Measurements from ENCODE around the gene INTU.

Gene INTU

GRCh38 chr4:127685292-127685691 lies 52.5 kb downstream of the INTU start:
- H3K27me3 ChIP-seq (ENCODE audit: control insufficient read depth in 1 of 2, insufficient read depth in 1 of 2, low read length in 2 of 2): no peaks in the 10 kb centered on the region
- no peak overlapping the region for H2BK5ac ChIP-seq (ENCODE audit: low read depth, low read length, poor library complexity, severe bottlenecking)
- H3K4me1 ChIP-seq (ENCODE audit: control insufficient read depth, insufficient read depth, low read depth, low read length): no peaks in the 10 kb centered on the region
- no peak overlapping the region for H2BK15ac ChIP-seq (ENCODE audit: low read depth, poor library complexity, severe bottlenecking)
- H2BK120ac ChIP-seq (ENCODE audit: low read depth, low read length): no peak overlapping the region
- H3K9ac ChIP-seq (ENCODE audit: low read length): no peak overlapping the region
- H3K4me3 ChIP-seq (ENCODE audit: insufficient read depth in 1 of 2, low read depth in 1 of 2, low read length in 2 of 2): no peak overlapping the region
- no peak overlapping the region for H3K4ac ChIP-seq (ENCODE audit: low read depth in 1 of 2, low read length in 2 of 2)
- H3K23ac ChIP-seq (ENCODE audit: low read length in 2 of 2): no peak overlapping the region
- no peak overlapping the region for H3K4me2 ChIP-seq (ENCODE audit: low read length, poor library complexity, severe bottlenecking)
- no peak overlapping the region for H4K8ac ChIP-seq (ENCODE audit: low read length)
- no peak overlapping the region for H3K18ac ChIP-seq (ENCODE audit: low read depth in 1 of 2, low read length in 2 of 2)
- H3K14ac ChIP-seq (ENCODE audit: low read length in 2 of 2): no peak overlapping the region
- H2BK12ac ChIP-seq (ENCODE audit: low read length in 2 of 2): no peak overlapping the region
- H3K9me3 ChIP-seq (ENCODE audit: control insufficient read depth, low read length): no peaks in the 10 kb centered on the region
- no peaks in the 10 kb centered on the region for H3K79me1 ChIP-seq (replicated peaks; ENCODE audit: low read length, poor library complexity, severe bottlenecking)
- H3K36me3 ChIP-seq (ENCODE audit: control insufficient read depth in 1 of 2, insufficient read depth in 2 of 2, low read depth in 1 of 2, low read length in 2 of 2): peaks cover 6% of the 10 kb centered on the region in 2 experiments
- H4K91ac ChIP-seq (ENCODE audit: low read length): no peak overlapping the region
- H2AFZ ChIP-seq (ENCODE audit: low read depth, low read length): no peak overlapping the region
- no peak overlapping the region for H3K27ac ChIP-seq (ENCODE audit: low read length, poor library complexity, severe bottlenecking)
- no peak overlapping the region for H2AK5ac ChIP-seq (ENCODE audit: low read length, severe bottlenecking)
- DNase-seq: peak; percentile 50

DNA sequence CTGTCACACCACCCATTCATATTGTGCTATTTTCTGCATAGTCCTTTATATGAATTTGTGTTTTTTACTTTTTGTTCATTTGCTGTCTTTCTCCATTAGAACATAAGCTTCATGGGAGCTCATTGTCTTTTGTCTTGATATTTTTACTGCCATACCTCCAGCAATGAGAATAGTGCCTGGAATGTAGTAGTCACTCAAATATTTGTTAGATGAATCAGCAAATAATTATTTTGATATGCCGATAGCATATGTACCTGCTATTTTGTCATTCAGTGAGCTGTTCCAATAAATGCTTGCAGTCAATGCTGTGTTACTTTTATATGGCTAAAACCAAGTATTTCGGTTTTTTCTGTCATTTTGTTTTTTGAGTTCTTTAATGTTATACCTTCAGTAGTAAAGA lies 53.9 kb downstream of the INTU start:
- Histone ChIP-seq H4K91ac (ENCODE audit: low read length) (no peak overlapping the region), H3K9me3 (ENCODE audit: control insufficient read depth, low read length) (no peaks in the 10 kb centered on the region), H3K27me3 (ENCODE audit: control insufficient read depth in 1 of 2, insufficient read depth in 1 of 2, low read length in 2 of 2) (no peaks in the 10 kb centered on the region), H3K27ac (ENCODE audit: low read length, poor library complexity, severe bottlenecking) (no peak overlapping the region), H3K4me1 (ENCODE audit: control insufficient read depth, insufficient read depth, low read depth, low read length) (no peaks in the 10 kb centered on the region), H2AK5ac (ENCODE audit: low read length, severe bottlenecking) (no peak overlapping the region), H3K36me3 (ENCODE audit: control insufficient read depth in 1 of 2, insufficient read depth in 2 of 2, low read depth in 1 of 2, low read length in 2 of 2) (peaks cover 6% of the 10 kb centered on the region in 2 experiments), H3K9ac (ENCODE audit: low read length) (no peak overlapping the region), H4K8ac (ENCODE audit: low read length) (no peak overlapping the region), H3K18ac (ENCODE audit: low read depth in 1 of 2, low read length in 2 of 2) (no peak overlapping the region), H2BK12ac (ENCODE audit: low read length in 2 of 2) (no peak overlapping the region), H3K4me2 (ENCODE audit: low read length, poor library complexity, severe bottlenecking) (no peak overlapping the region), H3K79me1 (replicated peaks; ENCODE audit: low read length, poor library complexity, severe bottlenecking) (no peaks in the 10 kb centered on the region), H2AFZ (ENCODE audit: low read depth, low read length) (no peak overlapping the region), H2BK5ac (ENCODE audit: low read depth, low read length, poor library complexity, severe bottlenecking) (no peak overlapping the region), H3K14ac (ENCODE audit: low read length in 2 of 2) (no peak overlapping the region), H2BK120ac (ENCODE audit: low read depth, low read length) (no peak overlapping the region), H3K23ac (ENCODE audit: low read length in 2 of 2) (no peak overlapping the region), H3K4ac (ENCODE audit: low read depth in 1 of 2, low read length in 2 of 2) (no peak overlapping the region), H2BK15ac (ENCODE audit: low read depth, poor library complexity, severe bottlenecking) (no peak overlapping the region), H3K4me3 (ENCODE audit: insufficient read depth in 1 of 2, low read depth in 1 of 2, low read length in 2 of 2) (no peak overlapping the region)
- 90% methylated on average over 2 of the region's 2 CpGs for WGBS
- DNase-seq: no peak

DNA sequence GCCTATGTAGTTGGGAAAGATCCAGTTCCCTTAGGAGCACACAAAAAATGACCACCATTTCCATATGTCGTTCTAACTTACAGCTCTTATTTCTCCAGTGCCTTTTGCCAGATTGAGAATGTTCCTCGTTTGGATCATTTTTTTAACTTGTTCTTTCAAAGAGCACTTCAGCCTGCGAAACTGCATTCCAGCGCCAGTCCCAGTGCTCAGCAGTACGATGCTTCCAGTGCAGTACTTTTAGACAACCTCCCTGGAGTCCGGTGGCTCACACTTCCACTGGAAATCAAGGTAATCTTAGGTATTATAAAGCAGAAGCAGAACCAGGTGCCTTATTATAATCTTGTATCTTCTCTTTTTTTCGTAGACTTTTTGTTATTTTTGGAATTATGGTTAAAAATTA lies 54.8 kb downstream of the INTU start:
- no peaks in the 10 kb centered on the region for H3K27me3 ChIP-seq (ENCODE audit: control insufficient read depth in 1 of 2, insufficient read depth in 1 of 2, low read length in 2 of 2)
- DNase-seq: no peak
- no peak overlapping the region for H2AFZ ChIP-seq (ENCODE audit: low read depth, low read length)
- H3K4ac ChIP-seq (ENCODE audit: low read depth in 1 of 2, low read length in 2 of 2): no peak overlapping the region
- no peak overlapping the region for H3K4me2 ChIP-seq (ENCODE audit: low read length, poor library complexity, severe bottlenecking)
- peaks cover 6% of the 10 kb centered on the region in 2 experiments for H3K36me3 ChIP-seq (ENCODE audit: control insufficient read depth in 1 of 2, insufficient read depth in 2 of 2, low read depth in 1 of 2, low read length in 2 of 2)
- no peak overlapping the region for H2BK5ac ChIP-seq (ENCODE audit: low read depth, low read length, poor library complexity, severe bottlenecking)
- H3K18ac ChIP-seq (ENCODE audit: low read depth in 1 of 2, low read length in 2 of 2): no peak overlapping the region
- no peak overlapping the region for H3K27ac ChIP-seq (ENCODE audit: low read length, poor library complexity, severe bottlenecking)
- no peak overlapping the region for H3K4me3 ChIP-seq (ENCODE audit: insufficient read depth in 1 of 2, low read depth in 1 of 2, low read length in 2 of 2)
- H2BK15ac ChIP-seq (ENCODE audit: low read depth, poor library complexity, severe bottlenecking): no peak overlapping the region
- H4K8ac ChIP-seq (ENCODE audit: low read length): no peak overlapping the region
- H3K14ac ChIP-seq (ENCODE audit: low read length in 2 of 2): no peak overlapping the region
- no peaks in the 10 kb centered on the region for H3K4me1 ChIP-seq (ENCODE audit: control insufficient read depth, insufficient read depth, low read depth, low read length)
- no peak overlapping the region for H2AK5ac ChIP-seq (ENCODE audit: low read length, severe bottlenecking)
- H2BK12ac ChIP-seq (ENCODE audit: low read length in 2 of 2): no peak overlapping the region
- WGBS: 89% methylated on average over 5 of the region's 7 CpGs
- no peak overlapping the region for H2BK120ac ChIP-seq (ENCODE audit: low read depth, low read length)
- H4K91ac ChIP-seq (ENCODE audit: low read length): no peak overlapping the region
- no peak overlapping the region for H3K23ac ChIP-seq (ENCODE audit: low read length in 2 of 2)
- no peaks in the 10 kb centered on the region for H3K9me3 ChIP-seq (ENCODE audit: control insufficient read depth, low read length)
- H3K9ac ChIP-seq (ENCODE audit: low read length): no peak overlapping the region
- no peaks in the 10 kb centered on the region for H3K79me1 ChIP-seq (replicated peaks; ENCODE audit: low read length, poor library complexity, severe bottlenecking)

DNA sequence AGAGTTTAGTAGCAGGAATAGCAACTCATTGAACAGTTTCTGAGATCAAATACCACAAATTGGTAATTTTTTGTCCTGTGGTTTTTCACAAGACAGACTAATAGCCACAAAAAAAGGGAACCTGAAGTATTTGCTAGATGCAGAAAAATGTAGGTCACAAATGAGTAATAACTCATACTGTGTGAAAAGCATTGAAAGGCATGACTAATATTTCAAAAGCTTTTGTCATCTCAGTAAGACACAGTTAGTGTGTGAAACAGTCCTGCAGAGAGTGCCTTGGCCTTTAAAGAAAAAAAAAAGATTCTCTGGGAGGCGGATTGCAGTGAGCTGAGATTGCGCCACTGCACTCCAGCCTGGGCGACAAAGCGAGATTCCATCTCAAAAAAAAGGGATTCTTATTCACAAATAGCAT lies 66.0 kb downstream of the INTU start:
- H3K18ac ChIP-seq (ENCODE audit: low read depth in 1 of 2, low read length in 2 of 2): no peak overlapping the region
- H2BK120ac ChIP-seq (ENCODE audit: low read depth, low read length): no peak overlapping the region
- H3K4me3 ChIP-seq (ENCODE audit: insufficient read depth in 1 of 2, low read depth in 1 of 2, low read length in 2 of 2): no peak overlapping the region
- no peak overlapping the region for H2AFZ ChIP-seq (ENCODE audit: low read depth, low read length)
- no peak overlapping the region for H2BK15ac ChIP-seq (ENCODE audit: low read depth, poor library complexity, severe bottlenecking)
- no peak overlapping the region for H2BK12ac ChIP-seq (ENCODE audit: low read length in 2 of 2)
- no peak overlapping the region for H3K23ac ChIP-seq (ENCODE audit: low read length in 2 of 2)
- no peaks in the 10 kb centered on the region for H3K27me3 ChIP-seq (ENCODE audit: control insufficient read depth in 1 of 2, insufficient read depth in 1 of 2, low read length in 2 of 2)
- H4K91ac ChIP-seq (ENCODE audit: low read length): no peak overlapping the region
- H2AK5ac ChIP-seq (ENCODE audit: low read length, severe bottlenecking): no peak overlapping the region
- H3K27ac ChIP-seq (ENCODE audit: low read length, poor library complexity, severe bottlenecking): no peak overlapping the region
- H3K9me3 ChIP-seq (ENCODE audit: control insufficient read depth, low read length): peaks cover 3% of the 10 kb centered on the region
- no peak overlapping the region for H3K4ac ChIP-seq (ENCODE audit: low read depth in 1 of 2, low read length in 2 of 2)
- H3K9ac ChIP-seq (ENCODE audit: low read length): no peak overlapping the region
- no peaks in the 10 kb centered on the region for H3K36me3 ChIP-seq (ENCODE audit: control insufficient read depth in 1 of 2, insufficient read depth in 2 of 2, low read depth in 1 of 2, low read length in 2 of 2)
- H3K14ac ChIP-seq (ENCODE audit: low read length in 2 of 2): no peak overlapping the region
- no peak overlapping the region for H3K4me2 ChIP-seq (ENCODE audit: low read length, poor library complexity, severe bottlenecking)
- no peak overlapping the region for H4K8ac ChIP-seq (ENCODE audit: low read length)
- WGBS: 93% methylated on average over 4 of the region's 4 CpGs
- DNase-seq: peak; percentile 31
- no peaks in the 10 kb centered on the region for H3K79me1 ChIP-seq (replicated peaks; ENCODE audit: low read length, poor library complexity, severe bottlenecking)
- no peak overlapping the region for H2BK5ac ChIP-seq (ENCODE audit: low read depth, low read length, poor library complexity, severe bottlenecking)
- H3K4me1 ChIP-seq (ENCODE audit: control insufficient read depth, insufficient read depth, low read depth, low read length): no peaks in the 10 kb centered on the region
